ENCODE measurements around the gene PPP1R11. TPM values are rescaled to one million over a fixed set of nuclear protein-coding genes. Genes with fewer than 3 reads are reported as not detected.

PPP1R11 gene
- total RNA-seq, 1 donor from 2014 or later, result 22.7 TPM

- no peaks in the 10 kb centered on the region for H3K36me3 ChIP-seq
- Mint-ChIP-seq H3K9me3 (no peaks in the 10 kb centered on the region), H3K4me3 (no peak overlapping the region), H3K4me1 (no peaks in the 10 kb centered on the region), H3K27ac (no peak overlapping the region), H3K36me3 (no peaks in the 10 kb centered on the region), H3K27me3 (ENCODE audit: insufficient read depth, low read depth) (peaks cover 21% of the 10 kb centered on the region)
- peaks cover 100% of the 10 kb centered on the region for H3K27me3 ChIP-seq
- H3K4me3 ChIP-seq, result no peak overlapping the region
- H3K4me1 ChIP-seq, result no peaks in the 10 kb centered on the region
- no peak overlapping the region for H3K9ac ChIP-seq
- no peaks in the 10 kb centered on the region for H3F3A ChIP-seq (ENCODE audit: low read depth)
- H2AFZ ChIP-seq (replicated peaks), result no peak overlapping the region
- DNase-seq (ENCODE audit: low spot score), result no peak
- no peaks in the 10 kb centered on the region for H3K9me3 ChIP-seq (ENCODE audit: low read depth)
- no peak overlapping the region for H3K27ac ChIP-seq
- H3K4me2 ChIP-seq, result no peak overlapping the region
- no peaks in the 10 kb centered on the region for H4K20me1 ChIP-seq (ENCODE audit: low read depth)
- no peaks in the 10 kb centered on the region for H3K79me2 ChIP-seq (ENCODE audit: low read depth)
- TF ChIP-seq EZH2 (IDR thresholded peaks at IDR 0.05) (no peak), EZH2phosphoT487 (IDR thresholded peaks at IDR 0.05) (no peak)
- TF ChIP-seq, protein P1, sequence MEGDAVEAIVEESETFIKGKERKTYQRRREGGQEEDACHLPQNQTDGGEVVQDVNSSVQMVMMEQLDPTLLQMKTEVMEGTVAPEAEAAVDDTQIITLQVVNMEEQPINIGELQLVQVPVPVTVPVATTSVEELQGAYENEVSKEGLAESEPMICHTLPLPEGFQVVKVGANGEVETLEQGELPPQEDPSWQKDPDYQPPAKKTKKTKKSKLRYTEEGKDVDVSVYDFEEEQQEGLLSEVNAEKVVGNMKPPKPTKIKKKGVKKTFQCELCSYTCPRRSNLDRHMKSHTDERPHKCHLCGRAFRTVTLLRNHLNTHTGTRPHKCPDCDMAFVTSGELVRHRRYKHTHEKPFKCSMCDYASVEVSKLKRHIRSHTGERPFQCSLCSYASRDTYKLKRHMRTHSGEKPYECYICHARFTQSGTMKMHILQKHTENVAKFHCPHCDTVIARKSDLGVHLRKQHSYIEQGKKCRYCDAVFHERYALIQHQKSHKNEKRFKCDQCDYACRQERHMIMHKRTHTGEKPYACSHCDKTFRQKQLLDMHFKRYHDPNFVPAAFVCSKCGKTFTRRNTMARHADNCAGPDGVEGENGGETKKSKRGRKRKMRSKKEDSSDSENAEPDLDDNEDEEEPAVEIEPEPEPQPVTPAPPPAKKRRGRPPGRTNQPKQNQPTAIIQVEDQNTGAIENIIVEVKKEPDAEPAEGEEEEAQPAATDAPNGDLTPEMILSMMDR (IDR thresholded peaks at IDR 0.05), result no peak
These were observed 44.4 kb downstream of the PPP1R11 start for GRCh38 chr6:30111266-30111856.

GRCh38 chr6:30112402-30112994, 45.5 kb downstream of the PPP1R11 start:
- Mint-ChIP-seq H3K4me1 (no peaks in the 10 kb centered on the region), H3K9me3 (no peaks in the 10 kb centered on the region), H3K4me3 (no peak overlapping the region), H3K36me3 (no peaks in the 10 kb centered on the region), H3K27ac (no peak overlapping the region), H3K27me3 (ENCODE audit: insufficient read depth, low read depth) (peaks cover 21% of the 10 kb centered on the region)
- H3K27me3 ChIP-seq, result peaks cover 96% of the 10 kb centered on the region
- H3K9ac ChIP-seq, result no peak overlapping the region
- H3K36me3 ChIP-seq, result no peaks in the 10 kb centered on the region
- H3F3A ChIP-seq (ENCODE audit: low read depth), result no peaks in the 10 kb centered on the region
- no peak overlapping the region for H3K27ac ChIP-seq
- no peaks in the 10 kb centered on the region for H3K9me3 ChIP-seq (ENCODE audit: low read depth)
- H3K4me2 ChIP-seq, result no peak overlapping the region
- no peak overlapping the region for H2AFZ ChIP-seq (replicated peaks)
- H3K4me3 ChIP-seq, result no peak overlapping the region
- TF ChIP-seq EZH2 (IDR thresholded peaks at IDR 0.05) (no peak), EZH2phosphoT487 (IDR thresholded peaks at IDR 0.05) (no peak)
- TF ChIP-seq, protein P1 (IDR thresholded peaks at IDR 0.05), result no peak
- no peaks in the 10 kb centered on the region for H3K79me2 ChIP-seq (ENCODE audit: low read depth)
- no peaks in the 10 kb centered on the region for H4K20me1 ChIP-seq (ENCODE audit: low read depth)
- DNase-seq (ENCODE audit: low spot score), result no peak
- no peaks in the 10 kb centered on the region for H3K4me1 ChIP-seq

GRCh38 chr6:30113003-30113759, 46.2 kb downstream of the PPP1R11 start, which contains the start of gene TRIM31:
TSS of gene TRIM31 (minus strand) at chr6:30113090. CDS start at chr6:30112805, 285 bp downstream.
- Mint-ChIP-seq H3K36me3 (no peaks in the 10 kb centered on the region), H3K4me3 (no peak within 1 kb of the TSS), H3K27me3 (ENCODE audit: insufficient read depth, low read depth) (peaks cover 19% of the 10 kb centered on the region), H3K27ac (no peak within 1 kb of the TSS), H3K4me1 (no peaks in the 10 kb centered on the region), H3K9me3 (no peaks in the 10 kb centered on the region)
- Histone ChIP-seq H3K9me3 (ENCODE audit: low read depth) (no peaks in the 10 kb centered on the region), H3K4me3 (no peak within 1 kb of the TSS), H2AFZ (replicated peaks) (no peak within 1 kb of the TSS), H4K20me1 (ENCODE audit: low read depth) (no peaks in the 10 kb centered on the region), H3K27ac (no peak within 1 kb of the TSS), H3K9ac (no peak within 1 kb of the TSS), H3K79me2 (ENCODE audit: low read depth) (no peaks in the 10 kb centered on the region), H3K27me3 (peaks cover 89% of the 10 kb centered on the region), H3F3A (ENCODE audit: low read depth) (no peaks in the 10 kb centered on the region), H3K4me2 (no peak within 1 kb of the TSS), H3K4me1 (no peaks in the 10 kb centered on the region), H3K36me3 (no peaks in the 10 kb centered on the region)
- no peak for TF ChIP-seq EZH2 (IDR thresholded peaks at IDR 0.05)
- TF ChIP-seq EZH2phosphoT487 (IDR thresholded peaks at IDR 0.05), result no peak
- TF ChIP-seq, protein P1 (IDR thresholded peaks at IDR 0.05), result no peak
- no peak for DNase-seq (ENCODE audit: low spot score)

Data from neural progenitor cell (in vitro differentiated cells).